NCI-H446 (cell line): Measurements from ENCODE around the gene GPR176.

Experiments used
- DNase-seq, 2 experiments: peaks; one replicate each; lab custom pipeline; 2025; lab: John Stamatoyannopoulos, UW

The GPR176 gene

GRCh38 chr15:39807791-39808190 lies 112.3 kb downstream of the GPR176 start:
- no peak for DNase-seq

GRCh38 chr15:39804026-39804425 lies 116.0 kb downstream of the GPR176 start:
- DNase-seq, result no peak

DNA sequence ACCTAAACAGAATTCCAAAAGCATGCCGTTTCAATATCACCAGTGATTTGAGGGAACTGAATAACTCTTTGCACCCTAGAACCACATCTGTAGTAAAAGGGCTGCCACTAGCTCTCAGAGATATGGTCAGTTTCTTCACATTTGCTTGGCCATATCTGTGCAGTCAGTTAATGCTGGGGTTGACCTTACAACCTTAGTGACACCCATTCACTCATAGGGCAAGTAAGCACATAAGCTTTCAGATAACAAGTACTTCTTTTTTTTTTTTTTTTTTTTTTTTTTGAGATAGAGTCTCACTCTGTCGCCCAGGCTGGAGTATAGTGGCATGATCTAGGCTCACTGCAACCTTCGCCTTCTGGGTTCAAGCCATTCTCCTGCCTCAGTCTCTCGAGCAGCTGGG lies 117.0 kb downstream of the GPR176 start:
- no peak for DNase-seq

DNA sequence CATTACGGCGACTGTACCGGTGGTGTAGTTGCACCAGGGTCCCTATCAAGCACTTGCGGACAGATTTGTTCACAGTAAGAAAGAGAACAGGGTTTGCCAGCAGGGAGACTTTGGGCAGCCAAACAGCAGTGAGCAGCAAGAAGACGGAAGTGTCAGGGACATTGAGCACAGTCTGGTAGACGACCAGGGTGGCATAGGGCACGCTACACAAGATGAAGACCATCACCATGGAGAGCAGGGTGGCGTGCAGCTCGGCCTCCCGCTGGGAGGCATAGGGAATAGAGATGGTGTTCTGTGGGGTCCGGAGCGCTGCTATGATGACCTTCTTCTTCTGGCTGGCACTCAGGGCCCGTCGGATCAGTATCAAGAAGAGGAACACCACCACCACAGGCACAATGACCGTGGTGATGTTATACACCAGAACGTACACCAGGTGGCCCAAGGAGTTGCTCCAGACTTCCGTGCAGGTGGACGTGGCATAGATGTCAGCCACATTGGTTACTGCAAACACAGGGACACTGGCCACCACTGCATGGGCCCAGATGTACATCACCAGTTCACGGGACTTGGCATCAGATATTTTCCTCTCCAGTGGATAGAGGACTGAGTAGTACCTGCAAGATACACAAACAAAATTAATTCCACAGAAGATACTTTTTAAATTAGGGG lies 118.3 kb downstream of the GPR176 start:
- DNase-seq, result no peak

DNA sequence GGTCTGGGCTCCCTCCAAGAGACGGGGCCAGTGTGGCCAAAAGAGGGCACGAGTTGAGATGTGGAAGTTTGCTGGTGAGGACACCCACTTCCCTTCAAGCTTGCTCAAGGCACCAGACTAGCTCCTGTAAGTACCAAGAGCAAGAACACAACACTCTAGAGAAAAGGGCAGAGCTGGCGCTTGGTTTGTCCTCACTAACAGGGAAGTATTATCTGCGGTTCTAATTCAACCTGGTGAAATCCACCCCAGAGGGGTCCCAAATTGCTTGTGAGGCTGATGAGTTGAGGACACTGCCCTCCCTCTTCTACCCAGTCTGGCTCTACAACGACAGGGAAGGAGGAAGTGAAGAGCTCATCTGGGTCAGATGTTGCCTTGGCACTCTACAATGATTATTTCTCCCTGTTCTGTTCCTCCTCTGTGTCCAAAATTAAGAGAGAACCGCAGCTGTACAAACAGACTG lies 120.5 kb downstream of the GPR176 start:
- DNase-seq, result no peak

DNA sequence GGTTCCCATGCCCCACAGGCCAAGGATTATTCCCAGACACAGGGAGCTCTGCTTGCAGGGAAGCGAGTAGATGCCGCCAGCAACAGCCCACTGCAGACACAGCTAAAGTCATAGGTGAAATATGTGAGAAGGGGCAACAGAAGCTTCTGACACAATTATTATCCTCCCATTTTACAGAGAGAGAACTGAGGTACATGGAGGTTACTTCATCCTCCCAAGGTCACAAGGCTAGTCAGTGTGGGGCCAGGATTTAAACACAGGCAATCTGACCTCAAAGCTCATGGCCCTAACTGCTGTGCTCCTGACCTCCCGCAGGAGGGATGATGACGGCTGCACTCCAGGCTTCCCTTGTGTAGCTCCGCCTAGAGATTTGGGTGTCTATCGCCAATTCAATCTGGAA lies 121.7 kb downstream of the GPR176 start:
- DNase-seq, result no peak

- no peak for DNase-seq
These were observed 122.7 kb downstream of the GPR176 start for GRCh38 chr15:39797407-39797806.

GRCh38 chr15:39796601-39797000 lies 123.5 kb downstream of the GPR176 start:
- DNase-seq, result no peak

DNA sequence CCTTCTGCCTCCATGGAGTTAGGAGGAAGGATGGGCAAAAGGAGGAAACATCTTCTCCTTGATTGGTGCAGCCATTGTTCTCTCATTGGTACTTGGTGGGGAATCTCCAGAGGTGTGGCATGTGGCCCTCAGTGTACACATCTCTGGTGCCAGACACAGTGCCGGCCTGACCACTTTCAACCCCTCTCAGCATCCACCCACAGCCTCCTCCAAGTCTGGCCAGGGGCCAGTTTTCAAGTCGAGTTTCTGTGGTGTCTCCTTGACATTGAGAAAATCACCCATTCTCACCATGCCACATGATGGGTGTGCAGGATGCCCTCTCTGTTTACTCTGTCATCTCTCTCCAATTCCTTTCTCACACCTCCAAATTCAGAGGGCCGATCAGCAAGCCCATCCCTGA lies 124.6 kb downstream of the GPR176 start:
- DNase-seq, result no peak

DNA sequence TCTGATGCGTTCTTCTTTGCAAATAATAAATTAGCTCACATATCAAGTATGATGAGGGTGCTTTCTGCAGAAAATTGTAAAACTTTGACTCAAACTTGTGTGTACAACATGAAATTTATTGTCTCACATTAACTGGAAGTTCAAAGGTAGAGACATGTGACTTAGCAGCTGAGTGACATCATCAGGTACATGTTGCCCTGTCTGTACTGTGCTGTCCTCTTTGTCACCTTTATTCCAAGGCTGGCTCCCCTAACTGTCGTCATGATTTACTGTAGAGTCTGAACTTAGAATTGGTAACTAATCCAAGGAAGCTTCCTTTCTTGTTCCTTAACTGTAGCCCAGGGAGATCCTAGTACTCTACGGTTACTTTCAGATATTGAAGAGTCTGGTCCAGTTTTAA lies 125.1 kb downstream of the GPR176 start:
- DNase-seq, result no peak

DNA sequence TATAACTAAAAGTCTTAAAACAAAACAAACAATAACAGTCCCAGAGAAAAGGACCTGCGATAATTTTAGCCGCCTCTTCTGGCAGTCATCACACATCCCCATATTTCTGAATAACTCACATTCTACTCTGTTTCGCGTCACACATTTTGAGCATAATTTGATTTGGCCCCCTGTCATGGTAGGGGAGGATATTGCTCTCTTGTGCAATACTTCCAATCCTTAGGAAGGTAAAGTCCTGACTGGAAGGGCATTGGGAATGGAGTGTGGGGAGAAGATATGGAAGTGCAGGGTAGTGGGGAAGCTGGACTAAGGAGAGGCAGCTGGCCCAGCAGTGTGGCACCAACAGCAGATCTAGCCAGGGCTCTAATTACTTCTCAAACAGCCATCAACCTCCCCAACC lies 126.1 kb downstream of the GPR176 start:
- no peak for DNase-seq

GRCh38 chr15:39792844-39793335 lies 127.2 kb downstream of the GPR176 start:
- DNase-seq, result no peak

- DNase-seq, result no peak
These were observed 127.8 kb downstream of the GPR176 start for GRCh38 chr15:39792025-39792843.

GRCh38 chr15:39789736-39790135 lies 130.3 kb downstream of the GPR176 start:
- no peak for DNase-seq

DNA sequence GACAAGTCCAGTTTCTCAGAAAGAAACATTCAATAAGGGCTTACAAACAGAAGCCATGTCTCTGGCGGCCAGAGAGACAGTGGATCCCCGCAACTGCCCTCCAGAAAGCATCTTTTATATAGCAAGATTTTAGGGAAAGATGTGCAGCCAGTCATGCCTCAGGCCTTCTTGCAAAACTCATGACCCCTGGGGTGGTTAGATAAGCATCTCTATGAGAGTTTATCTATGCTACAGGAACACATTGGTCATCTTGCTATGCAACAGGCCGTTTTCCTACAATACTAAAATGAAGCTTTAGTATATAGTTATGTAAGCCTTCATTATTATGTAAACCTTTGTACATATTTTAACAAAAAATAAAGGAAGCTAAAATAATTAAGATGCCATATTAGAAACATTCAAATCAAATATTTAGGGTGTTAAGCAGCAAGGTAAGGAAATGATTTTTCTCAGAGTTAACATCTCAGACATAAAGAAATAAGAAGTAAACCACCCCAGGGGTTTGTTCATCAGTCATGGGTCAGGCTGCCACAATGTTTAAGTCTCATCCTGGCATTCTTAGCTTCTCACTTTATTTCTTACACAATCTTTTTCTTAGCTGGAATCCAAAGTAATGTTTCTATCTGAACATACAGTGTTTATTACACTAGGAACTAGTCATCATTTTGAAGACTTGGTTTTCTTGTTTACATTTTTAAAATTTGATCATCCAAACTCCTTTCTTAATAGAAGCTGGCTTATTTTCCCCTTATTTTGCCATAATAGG lies 131.1 kb downstream of the GPR176 start:
- no peak for DNase-seq

- DNase-seq, result no peak
These were observed 132.0 kb downstream of the GPR176 start for GRCh38 chr15:39788108-39788507.

DNA sequence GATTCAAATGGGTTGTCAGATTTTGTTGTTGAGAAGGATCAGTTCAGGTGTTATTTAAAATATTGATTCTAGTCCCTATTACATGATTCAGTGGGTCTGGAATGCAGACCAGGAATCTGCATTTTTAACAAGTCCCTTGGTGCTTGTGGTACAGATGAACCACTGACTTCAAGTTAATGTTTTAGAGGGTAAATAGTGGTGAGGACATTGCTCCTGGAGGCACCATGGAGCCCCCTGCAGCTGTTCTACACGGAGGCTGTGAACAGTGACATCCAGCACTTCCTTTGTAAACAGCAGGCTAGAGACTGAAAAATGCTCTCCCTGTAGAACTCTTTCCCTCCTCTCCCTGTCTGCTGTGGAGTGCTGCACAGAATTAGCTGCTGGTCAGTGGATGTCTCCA lies 132.6 kb downstream of the GPR176 start:
- no peak for DNase-seq

DNA sequence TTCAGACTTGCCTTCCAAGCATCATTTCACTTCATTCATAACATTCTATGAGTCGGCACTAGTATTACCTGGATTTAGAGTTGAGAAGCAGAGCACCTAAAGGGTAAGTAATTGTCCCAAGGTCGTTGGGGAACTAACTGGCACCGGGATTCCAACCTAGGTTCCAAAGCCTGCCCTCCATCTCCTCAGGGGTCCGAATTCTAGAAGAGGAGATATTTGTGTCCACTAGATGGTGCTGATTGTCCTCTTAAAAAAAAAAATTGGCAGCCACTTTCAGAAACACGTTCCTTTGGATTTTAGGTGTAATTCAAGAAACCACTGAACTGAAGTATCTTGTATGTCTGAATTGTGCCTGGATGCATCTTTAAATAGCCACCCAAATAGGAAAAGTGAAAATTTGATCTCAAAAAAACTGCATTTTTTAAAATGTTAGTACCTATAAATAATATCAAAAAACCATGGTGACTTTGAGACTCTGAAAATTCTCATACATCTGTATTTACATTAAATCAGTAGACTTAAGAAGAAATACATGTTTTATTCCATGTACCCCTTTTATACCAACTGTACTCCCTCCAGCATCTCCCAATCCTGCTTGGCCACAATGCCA lies 133.5 kb downstream of the GPR176 start:
- DNase-seq, result peak; percentile 43 to 63

DNA sequence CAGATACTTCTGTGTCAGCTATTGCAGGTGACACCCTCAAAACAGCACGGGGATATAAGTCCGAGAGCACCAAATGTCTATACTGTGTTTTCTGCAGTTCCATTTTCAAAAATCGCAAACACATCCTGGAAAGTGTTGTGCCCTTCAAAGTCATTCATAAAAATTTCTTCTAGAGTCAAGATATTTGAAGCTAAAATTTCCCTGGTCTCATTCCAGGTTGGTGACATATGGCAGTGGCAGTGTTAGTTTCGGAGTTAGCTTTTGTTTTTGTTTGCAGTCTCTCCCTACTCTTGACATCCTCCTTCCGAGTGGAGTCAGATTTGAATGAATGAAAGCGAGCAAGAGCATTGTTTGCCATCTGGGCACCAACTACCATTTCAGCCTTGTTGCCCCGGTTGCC lies 134.2 kb downstream of the GPR176 start:
- DNase-seq, result peak in 1 of 2 experiments; percentile 10

GRCh38 chr15:39785139-39785538 lies 134.9 kb downstream of the GPR176 start:
- DNase-seq, result no peak

DNA sequence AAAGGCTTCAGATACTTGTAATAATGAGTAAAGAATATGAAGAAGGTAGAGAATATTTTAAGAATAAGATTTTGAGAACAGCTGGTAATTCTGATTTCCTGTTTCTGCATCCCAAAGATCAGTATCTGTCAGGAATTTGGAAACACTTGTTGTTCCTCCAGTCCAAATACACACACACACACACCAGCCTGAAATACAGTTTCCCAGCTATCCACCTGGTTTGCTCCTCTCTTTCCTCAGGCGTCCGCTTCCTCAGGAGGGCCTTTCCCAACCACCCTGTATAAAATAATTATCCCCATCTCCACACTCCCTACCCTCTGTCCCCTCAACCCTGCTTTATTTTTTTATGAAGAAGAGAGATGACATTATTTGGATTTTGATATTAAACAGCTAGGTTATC lies 135.4 kb downstream of the GPR176 start:
- DNase-seq, result no peak

DNA sequence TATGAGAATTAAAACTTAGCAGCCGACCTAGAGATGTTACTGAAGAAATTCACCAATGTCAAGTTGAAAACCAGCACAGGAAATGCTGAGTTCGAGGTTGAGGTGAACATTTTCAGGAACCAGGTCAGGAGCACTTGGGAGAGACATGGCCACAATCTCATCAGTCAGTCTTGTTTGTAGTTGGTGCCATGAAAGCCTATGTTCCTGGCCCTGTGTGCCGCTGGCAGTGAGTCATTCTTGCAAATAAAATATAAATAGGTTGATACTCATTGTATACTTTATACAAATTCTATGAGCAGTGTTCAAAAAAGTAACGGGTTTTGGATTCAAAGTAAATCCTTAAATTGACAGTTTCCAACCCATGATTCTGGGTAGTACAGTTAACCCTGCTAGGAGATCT lies 135.9 kb downstream of the GPR176 start:
- DNase-seq, result no peak
